GM23338 (cell line): ENCODE measurements around the gene RAX2.

Source experiments
- CREB1 ChIP-seq: fragments of 250-450 bp; sonication (Bioruptor Pico); IDR thresholded peaks from 2 replicates; pipeline ENCODE4 v1.5.0; 2020; ENCODE audit warnings: low read depth, mild to moderate bottlenecking, moderate library complexity
- EZH2phosphoT487 ChIP-seq: fragments of 200-600 bp; sonication (generic); IDR thresholded peaks from one replicate; pipeline ENCODE4 v1.8.1; 2018; ENCODE audit warnings: antibody characterized with exemption; ENCODE audit not compliant: unreplicated experiment
- JUNB ChIP-seq: IDR thresholded peaks from one replicate; pipeline ENCODE4 v1.6.1; 2016; ENCODE audit warnings: antibody characterized with exemption; ENCODE audit not compliant: unreplicated experiment
- POLR2AphosphoS5 ChIP-seq: IDR thresholded peaks from 2 replicates; pipeline ENCODE4 v1.6.1; 2016; ENCODE audit warnings: antibody characterized with exemption, low read depth
- STAT1 ChIP-seq: IDR thresholded peaks from one replicate; pipeline ENCODE4 v1.6.1; 2016; ENCODE audit warnings: antibody characterized with exemption; ENCODE audit not compliant: unreplicated experiment
- TF ChIP-seq, protein P1 (sequence below), 2 experiments: fragments of 200-600 bp in 1 of 2; sonication (generic) in 1 of 2; conservative IDR thresholded peaks; 2 replicates each; pipeline versions ENCODE4 v1.5.1 to v1.6.1; 2016 to 2017; ENCODE audit warnings: antibody characterized with exemption in 2 of 2, low read depth in 2 of 2, mild to moderate bottlenecking in 2 of 2, moderate library complexity in 1 of 2
- TF ChIP-seq, protein P2 (sequence below): IDR thresholded peaks from one replicate; pipeline ENCODE4 v1.6.1; 2018; ENCODE audit warnings: antibody characterized with exemption; ENCODE audit not compliant: unreplicated experiment

DNA sequence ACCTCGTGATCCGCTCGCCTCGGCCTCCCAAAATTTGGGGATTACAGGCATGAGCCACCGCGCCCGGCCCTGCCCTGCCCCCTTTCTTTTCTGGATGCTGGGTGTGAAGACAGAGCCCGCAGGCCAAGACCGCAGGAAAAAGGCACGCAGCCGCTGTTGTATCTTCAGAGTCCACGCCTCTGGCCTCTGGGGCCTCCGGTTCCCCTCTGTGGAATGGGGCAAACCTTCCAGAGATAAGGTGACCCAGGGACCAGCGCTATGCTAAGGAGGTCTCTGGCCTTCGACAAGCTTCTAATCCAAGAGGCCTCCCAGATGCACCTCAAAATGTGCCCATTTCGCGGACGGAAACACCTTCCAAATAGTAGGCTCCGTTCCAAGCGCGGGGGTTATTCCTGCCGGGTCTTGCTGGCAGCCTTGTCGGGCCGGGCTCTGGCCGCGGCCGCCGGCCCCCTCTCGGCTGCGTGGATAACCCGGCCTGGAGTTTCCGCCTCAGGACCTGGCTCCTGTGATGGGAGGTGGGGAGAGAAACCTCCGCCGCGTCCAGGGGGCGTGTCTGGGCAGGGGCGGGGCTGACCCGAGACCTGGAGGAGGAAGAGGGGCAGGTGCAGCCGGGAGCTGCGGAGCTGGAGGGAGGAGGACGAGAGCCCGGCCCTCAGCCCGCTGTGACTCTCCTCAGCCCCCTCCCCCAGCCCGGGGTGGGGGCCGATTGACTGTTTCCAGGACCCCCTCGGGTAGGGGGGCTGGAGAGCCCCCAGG is 50.7 kb downstream of the RAX2 start:
- TF ChIP-seq, protein P1, sequence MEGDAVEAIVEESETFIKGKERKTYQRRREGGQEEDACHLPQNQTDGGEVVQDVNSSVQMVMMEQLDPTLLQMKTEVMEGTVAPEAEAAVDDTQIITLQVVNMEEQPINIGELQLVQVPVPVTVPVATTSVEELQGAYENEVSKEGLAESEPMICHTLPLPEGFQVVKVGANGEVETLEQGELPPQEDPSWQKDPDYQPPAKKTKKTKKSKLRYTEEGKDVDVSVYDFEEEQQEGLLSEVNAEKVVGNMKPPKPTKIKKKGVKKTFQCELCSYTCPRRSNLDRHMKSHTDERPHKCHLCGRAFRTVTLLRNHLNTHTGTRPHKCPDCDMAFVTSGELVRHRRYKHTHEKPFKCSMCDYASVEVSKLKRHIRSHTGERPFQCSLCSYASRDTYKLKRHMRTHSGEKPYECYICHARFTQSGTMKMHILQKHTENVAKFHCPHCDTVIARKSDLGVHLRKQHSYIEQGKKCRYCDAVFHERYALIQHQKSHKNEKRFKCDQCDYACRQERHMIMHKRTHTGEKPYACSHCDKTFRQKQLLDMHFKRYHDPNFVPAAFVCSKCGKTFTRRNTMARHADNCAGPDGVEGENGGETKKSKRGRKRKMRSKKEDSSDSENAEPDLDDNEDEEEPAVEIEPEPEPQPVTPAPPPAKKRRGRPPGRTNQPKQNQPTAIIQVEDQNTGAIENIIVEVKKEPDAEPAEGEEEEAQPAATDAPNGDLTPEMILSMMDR (conservative IDR thresholded peaks at IDR 0.05; ENCODE audit: low read depth in 2 of 2), result no peak
- TF ChIP-seq POLR2AphosphoS5 (peak; percentile 64), EZH2phosphoT487 (no peak), CREB1 (CRISPR knock-in tag) (peak; percentile 85), JUNB (no peak), STAT1 (no peak)
- TF ChIP-seq, protein P2, sequence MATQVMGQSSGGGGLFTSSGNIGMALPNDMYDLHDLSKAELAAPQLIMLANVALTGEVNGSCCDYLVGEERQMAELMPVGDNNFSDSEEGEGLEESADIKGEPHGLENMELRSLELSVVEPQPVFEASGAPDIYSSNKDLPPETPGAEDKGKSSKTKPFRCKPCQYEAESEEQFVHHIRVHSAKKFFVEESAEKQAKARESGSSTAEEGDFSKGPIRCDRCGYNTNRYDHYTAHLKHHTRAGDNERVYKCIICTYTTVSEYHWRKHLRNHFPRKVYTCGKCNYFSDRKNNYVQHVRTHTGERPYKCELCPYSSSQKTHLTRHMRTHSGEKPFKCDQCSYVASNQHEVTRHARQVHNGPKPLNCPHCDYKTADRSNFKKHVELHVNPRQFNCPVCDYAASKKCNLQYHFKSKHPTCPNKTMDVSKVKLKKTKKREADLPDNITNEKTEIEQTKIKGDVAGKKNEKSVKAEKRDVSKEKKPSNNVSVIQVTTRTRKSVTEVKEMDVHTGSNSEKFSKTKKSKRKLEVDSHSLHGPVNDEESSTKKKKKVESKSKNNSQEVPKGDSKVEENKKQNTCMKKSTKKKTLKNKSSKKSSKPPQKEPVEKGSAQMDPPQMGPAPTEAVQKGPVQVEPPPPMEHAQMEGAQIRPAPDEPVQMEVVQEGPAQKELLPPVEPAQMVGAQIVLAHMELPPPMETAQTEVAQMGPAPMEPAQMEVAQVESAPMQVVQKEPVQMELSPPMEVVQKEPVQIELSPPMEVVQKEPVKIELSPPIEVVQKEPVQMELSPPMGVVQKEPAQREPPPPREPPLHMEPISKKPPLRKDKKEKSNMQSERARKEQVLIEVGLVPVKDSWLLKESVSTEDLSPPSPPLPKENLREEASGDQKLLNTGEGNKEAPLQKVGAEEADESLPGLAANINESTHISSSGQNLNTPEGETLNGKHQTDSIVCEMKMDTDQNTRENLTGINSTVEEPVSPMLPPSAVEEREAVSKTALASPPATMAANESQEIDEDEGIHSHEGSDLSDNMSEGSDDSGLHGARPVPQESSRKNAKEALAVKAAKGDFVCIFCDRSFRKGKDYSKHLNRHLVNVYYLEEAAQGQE, result peak; percentile 31
